Measurements from ENCODE around the gene WSCD1. TPM values are rescaled to one million over a fixed set of nuclear protein-coding genes. Genes with fewer than 3 reads are reported as not detected.

Gene WSCD1
- polyA plus RNA-seq, 1 donor (not counting 4 experiments of a cell fraction or from before 2014, with no cell fraction given) = not detected

DNA sequence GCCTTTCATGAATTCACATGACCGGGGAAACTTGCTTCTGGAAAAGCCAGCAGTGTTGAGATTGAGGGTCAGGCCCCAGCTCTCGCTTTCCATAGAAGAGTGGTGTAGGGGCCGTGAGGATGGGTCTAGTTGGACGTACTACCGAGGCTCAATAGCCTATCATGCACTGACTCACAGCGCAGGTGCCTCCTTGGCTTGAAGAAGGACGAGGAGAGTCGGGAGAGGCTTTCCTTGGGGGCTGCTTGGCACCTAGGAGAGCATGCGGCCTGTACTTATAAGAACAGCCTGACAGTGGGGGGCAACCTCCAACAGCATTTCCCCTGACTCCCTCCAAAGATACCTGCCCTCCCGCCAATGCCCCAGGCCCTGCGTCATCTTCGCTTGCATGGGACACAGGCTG is 37.6 kb downstream of the WSCD1 start:
- Histone ChIP-seq H3K4me3 (ENCODE audit: control insufficient read depth in 2 of 3, extremely low read depth in 1 of 3, insufficient read depth in 2 of 3, low read depth in 1 of 3, low read length in 3 of 3) (no peak overlapping the region), H3K9ac (ENCODE audit: control insufficient read depth, extremely low read depth, insufficient read depth, low read length) (no peak overlapping the region), H3K9me3 (ENCODE audit: control insufficient read depth, low read depth, low read length) (no peaks in the 10 kb centered on the region), H3K9me1 (ENCODE audit: control insufficient read depth, extremely low read depth, insufficient read depth, low read length) (no peaks in the 10 kb centered on the region), H3K27ac (ENCODE audit: control insufficient read depth, insufficient read depth, low read length) (no peak overlapping the region), H3K79me2 (ENCODE audit: control insufficient read depth, insufficient read depth, low read length) (no peaks in the 10 kb centered on the region), H3K36me3 (ENCODE audit: control insufficient read depth in 2 of 2, extremely low read depth in 1 of 2, insufficient read depth in 2 of 2, low read length in 2 of 2) (no peaks in the 10 kb centered on the region), H3K4me1 (ENCODE audit: control insufficient read depth, extremely low read depth, insufficient read depth, low read length) (no peaks in the 10 kb centered on the region), H3K27me3 (ENCODE audit: control insufficient read depth, extremely low read depth, insufficient read depth, low read length) (no peaks in the 10 kb centered on the region), H3K4me2 (ENCODE audit: control insufficient read depth, extremely low read depth, insufficient read depth, low read depth, low read length) (no peak overlapping the region), H4K20me1 (ENCODE audit: control insufficient read depth, extremely low read depth, insufficient read depth, low read length) (no peaks in the 10 kb centered on the region), H2AFZ (ENCODE audit: control insufficient read depth, low read length) (no peak overlapping the region)
- DNase-seq (ENCODE audit: low read depth, low spot score) = no peak
- dilution Hi-C loops (cut with MboI; ENCODE audit: extremely low pct_ligation_motif_present, low sequenced_read_pairs) = no loop called here
- TF ChIP-seq, protein P1, sequence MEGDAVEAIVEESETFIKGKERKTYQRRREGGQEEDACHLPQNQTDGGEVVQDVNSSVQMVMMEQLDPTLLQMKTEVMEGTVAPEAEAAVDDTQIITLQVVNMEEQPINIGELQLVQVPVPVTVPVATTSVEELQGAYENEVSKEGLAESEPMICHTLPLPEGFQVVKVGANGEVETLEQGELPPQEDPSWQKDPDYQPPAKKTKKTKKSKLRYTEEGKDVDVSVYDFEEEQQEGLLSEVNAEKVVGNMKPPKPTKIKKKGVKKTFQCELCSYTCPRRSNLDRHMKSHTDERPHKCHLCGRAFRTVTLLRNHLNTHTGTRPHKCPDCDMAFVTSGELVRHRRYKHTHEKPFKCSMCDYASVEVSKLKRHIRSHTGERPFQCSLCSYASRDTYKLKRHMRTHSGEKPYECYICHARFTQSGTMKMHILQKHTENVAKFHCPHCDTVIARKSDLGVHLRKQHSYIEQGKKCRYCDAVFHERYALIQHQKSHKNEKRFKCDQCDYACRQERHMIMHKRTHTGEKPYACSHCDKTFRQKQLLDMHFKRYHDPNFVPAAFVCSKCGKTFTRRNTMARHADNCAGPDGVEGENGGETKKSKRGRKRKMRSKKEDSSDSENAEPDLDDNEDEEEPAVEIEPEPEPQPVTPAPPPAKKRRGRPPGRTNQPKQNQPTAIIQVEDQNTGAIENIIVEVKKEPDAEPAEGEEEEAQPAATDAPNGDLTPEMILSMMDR (optimal IDR thresholded peaks at IDR 0.05 in 1 of 3, IDR thresholded peaks at IDR 0.05 in 1 of 3, conservative IDR thresholded peaks at IDR 0.05 in 1 of 3; ENCODE audit: extremely low read depth in 1 of 3, insufficient read depth in 2 of 3, low read length in 3 of 3) = no peak
- TF ChIP-seq EZH2 (IDR thresholded peaks at IDR 0.05; ENCODE audit: low read length) = no peak
- no peak for FAIRE-seq

DNA sequence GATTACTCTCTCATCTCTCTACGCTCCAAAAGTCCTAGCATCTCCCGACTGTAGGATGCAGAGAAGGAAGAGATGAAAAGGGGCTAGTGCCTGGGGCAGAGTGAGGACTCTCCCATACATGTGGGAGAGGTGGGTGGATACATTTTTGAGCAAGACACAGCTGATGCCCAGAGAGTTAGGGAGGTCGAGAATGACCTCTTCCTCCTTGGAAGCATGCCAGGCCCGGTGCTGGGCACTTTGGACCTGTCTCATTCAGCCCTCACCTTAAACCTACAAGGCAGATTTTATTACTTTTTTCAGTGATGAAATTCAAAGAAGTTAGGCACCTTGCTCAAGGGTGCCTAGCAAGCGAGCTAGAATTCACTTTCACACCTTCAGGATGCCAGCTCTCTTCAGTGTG is 38.2 kb downstream of the WSCD1 start:
- dilution Hi-C loops (cut with MboI; ENCODE audit: extremely low pct_ligation_motif_present, low sequenced_read_pairs) = no loop called here
- Histone ChIP-seq H3K4me3 (ENCODE audit: control insufficient read depth in 2 of 3, extremely low read depth in 1 of 3, insufficient read depth in 2 of 3, low read depth in 1 of 3, low read length in 3 of 3) (no peak overlapping the region), H2AFZ (ENCODE audit: control insufficient read depth, low read length) (no peak overlapping the region), H3K4me1 (ENCODE audit: control insufficient read depth, extremely low read depth, insufficient read depth, low read length) (no peaks in the 10 kb centered on the region), H3K4me2 (ENCODE audit: control insufficient read depth, extremely low read depth, insufficient read depth, low read depth, low read length) (no peak overlapping the region), H3K9me3 (ENCODE audit: control insufficient read depth, low read depth, low read length) (no peaks in the 10 kb centered on the region), H3K36me3 (ENCODE audit: control insufficient read depth in 2 of 2, extremely low read depth in 1 of 2, insufficient read depth in 2 of 2, low read length in 2 of 2) (no peaks in the 10 kb centered on the region), H3K27ac (ENCODE audit: control insufficient read depth, insufficient read depth, low read length) (no peak overlapping the region), H3K27me3 (ENCODE audit: control insufficient read depth, extremely low read depth, insufficient read depth, low read length) (no peaks in the 10 kb centered on the region), H3K9ac (ENCODE audit: control insufficient read depth, extremely low read depth, insufficient read depth, low read length) (no peak overlapping the region), H4K20me1 (ENCODE audit: control insufficient read depth, extremely low read depth, insufficient read depth, low read length) (no peaks in the 10 kb centered on the region), H3K79me2 (ENCODE audit: control insufficient read depth, insufficient read depth, low read length) (no peaks in the 10 kb centered on the region), H3K9me1 (ENCODE audit: control insufficient read depth, extremely low read depth, insufficient read depth, low read length) (no peaks in the 10 kb centered on the region)
- DNase-seq (ENCODE audit: low read depth, low spot score) (no peak), FAIRE-seq (no peak)
- TF ChIP-seq, protein P1 (optimal IDR thresholded peaks at IDR 0.05 in 1 of 3, IDR thresholded peaks at IDR 0.05 in 1 of 3, conservative IDR thresholded peaks at IDR 0.05 in 1 of 3; ENCODE audit: extremely low read depth in 1 of 3, insufficient read depth in 2 of 3, low read length in 3 of 3) = no peak
- TF ChIP-seq EZH2 (IDR thresholded peaks at IDR 0.05; ENCODE audit: low read length) = no peak
